Muscle of back (tissue), 11 donors: ENCODE data around the gene MPST. TPM values are rescaled to one million over a fixed set of nuclear protein-coding genes. Genes with fewer than 3 reads are reported as not detected.

ENCODE experiments used
- DNase-seq, 3 donors: peaks; one replicate each; pipeline versions ENCODE4 v3.0.0 to v3.0.0-alpha.2; 2013
- polyA plus RNA-seq, 10 donors: library from polyadenylated mRNA; unstranded; fragments of 120-200 nt; gene quantifications; one replicate each; pipeline ENCODE4 v1.2.1, GENCODE V29; 2013; ENCODE audit not compliant: insufficient read length in 10 of 10

Gene MPST
- polyA plus RNA-seq, 10 donors = 30.9 to 53.0 (median 42.7) TPM

GRCh38 chr22:36998620-36999351 lies 20.8 kb upstream of the MPST start:
- DNase-seq = no peak

DNA sequence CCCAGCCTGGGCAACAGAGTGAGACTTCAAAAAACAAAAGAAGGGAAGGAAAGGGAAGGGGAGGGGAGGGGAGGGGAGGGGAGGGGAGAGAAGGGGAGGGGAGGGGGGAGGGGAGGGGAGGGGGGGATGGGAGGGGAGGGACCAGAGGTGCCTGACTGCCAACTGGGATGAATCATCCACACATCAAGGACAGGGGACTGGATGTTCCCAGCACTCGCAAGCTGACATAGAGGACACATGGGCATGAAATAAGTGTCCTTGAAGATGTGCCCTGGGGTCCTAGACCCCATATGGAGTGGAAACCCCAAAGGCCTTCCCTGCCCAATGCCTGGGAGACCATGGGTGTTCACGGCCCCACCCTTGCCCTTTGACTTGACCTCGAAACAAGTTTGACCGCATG lies 20.1 kb upstream of the MPST start:
- DNase-seq = no peak

GRCh38 chr22:37000676-37001534 lies 18.6 kb upstream of the MPST start:
- DNase-seq = no peak

GRCh38 chr22:37001826-37002225 lies 17.7 kb upstream of the MPST start:
- DNase-seq = no peak

- peak in 2 of 3 donors; percentile 34 to 42 for DNase-seq
Observed at GRCh38 chr22:37002633-37003032, 16.9 kb upstream of the MPST start.

- no peak for DNase-seq
Observed at GRCh38 chr22:37007651-37008050, 11.9 kb upstream of the MPST start.

DNA sequence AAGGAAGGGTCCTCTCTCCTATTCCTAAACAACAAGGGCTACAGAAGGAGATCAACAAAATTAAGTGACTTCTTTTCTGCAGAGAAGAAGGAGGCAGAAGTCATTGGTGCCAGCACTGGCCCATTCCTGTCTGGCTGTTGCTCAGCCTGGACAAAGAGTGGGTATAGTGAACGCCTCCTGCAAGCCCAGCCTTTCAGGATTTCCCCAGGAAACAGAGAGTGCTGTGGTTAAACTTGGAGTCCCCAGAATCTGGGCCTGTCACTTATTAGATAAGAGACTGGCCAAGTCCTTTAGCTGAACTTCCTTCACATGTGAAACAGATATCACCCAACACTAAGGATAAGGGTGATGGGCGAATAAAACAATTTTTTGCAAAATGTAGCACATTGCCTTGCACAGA lies 11.2 kb upstream of the MPST start:
- DNase-seq = no peak

GRCh38 chr22:37009490-37009889 lies 10.1 kb upstream of the MPST start:
- DNase-seq = no peak

GRCh38 chr22:37010174-37010573 lies 9.4 kb upstream of the MPST start:
- DNase-seq = no peak

DNA sequence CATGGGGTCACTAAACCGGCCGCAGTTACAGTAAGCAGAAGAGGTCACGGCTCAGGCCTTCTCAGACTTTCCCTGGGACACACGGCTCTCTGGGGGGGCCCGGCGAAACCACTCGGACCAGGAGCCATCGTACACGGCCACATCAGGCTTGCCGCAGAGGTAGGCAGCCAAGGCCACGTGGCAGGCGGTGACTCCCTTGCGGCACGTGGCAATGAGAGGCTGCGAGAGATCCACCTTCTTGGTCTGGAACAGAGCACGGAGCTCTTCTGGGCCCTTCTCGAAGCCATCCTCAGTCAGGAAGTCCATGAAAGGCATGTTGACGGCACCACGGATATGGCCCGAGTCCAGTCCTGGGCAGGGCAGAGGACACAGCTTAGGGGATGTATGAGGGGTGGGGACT lies 8.6 kb upstream of the MPST start:
- DNase-seq = no peak

- no peak for DNase-seq
Observed at GRCh38 chr22:37011472-37011871, 8.1 kb upstream of the MPST start.

GRCh38 chr22:37012262-37012904 lies 7.2 kb upstream of the MPST start:
- DNase-seq = no peak

GRCh38 chr22:37012956-37013355 lies 6.6 kb upstream of the MPST start:
- DNase-seq = no peak

DNA sequence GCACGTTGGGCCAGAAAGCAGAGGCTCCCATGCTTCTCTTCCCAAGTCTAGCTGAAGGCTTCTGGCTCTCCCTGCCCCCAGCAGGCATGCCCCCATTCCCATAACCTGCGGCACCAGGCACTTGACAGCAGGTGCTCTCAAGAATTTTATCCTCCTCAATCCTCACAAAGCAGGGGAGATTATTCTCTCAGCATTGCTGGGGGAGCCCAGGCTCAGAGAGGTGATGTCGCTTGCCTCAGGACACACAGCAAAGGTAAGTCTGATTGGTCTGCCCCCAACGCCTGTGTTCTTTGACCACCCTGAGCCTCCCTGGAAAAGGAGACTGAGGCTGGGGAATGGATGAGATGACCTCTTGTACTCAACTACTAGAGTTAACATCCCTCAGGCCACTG lies 5.1 kb upstream of the MPST start:
- DNase-seq = no peak

DNA sequence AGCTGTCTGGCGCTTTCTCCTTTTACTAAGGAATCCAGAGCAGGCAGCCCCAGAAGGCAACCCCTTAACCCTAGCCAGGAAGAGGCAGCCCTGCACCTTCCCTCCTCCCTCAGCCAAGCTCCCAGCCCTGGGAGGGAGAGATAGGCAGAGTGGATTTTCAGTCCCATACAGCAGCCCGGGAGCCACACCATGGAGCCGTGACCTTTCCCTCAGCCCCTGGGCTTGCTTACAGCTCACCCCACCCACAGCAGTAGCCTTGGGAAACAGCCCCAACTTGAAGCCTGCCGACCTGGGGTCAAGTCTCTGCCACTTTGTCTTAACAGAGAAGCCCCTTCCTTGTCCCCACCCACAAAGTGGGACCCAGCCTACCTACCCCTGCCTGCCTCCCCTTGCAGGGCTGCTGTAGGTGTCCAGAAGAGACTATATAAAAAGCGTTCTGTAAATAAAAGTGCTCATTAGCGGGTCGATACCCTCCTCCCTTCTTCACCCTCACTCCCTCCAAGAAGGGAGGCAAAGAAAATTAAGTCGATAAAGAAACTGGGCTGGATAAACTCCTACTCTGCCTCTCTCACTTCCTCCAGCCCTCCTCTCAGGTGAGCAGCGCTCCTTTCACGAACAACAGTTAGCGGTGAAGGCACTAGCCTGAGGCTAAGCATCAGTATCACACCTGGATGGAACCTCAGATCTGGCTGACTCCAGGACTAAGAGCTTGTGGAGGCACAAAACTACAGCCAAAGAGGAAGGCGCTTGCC lies 4.5 kb upstream of the MPST start:
- DNase-seq = no peak

GRCh38 chr22:37015587-37015878 lies 4.0 kb upstream of the MPST start:
- DNase-seq = no peak

DNA sequence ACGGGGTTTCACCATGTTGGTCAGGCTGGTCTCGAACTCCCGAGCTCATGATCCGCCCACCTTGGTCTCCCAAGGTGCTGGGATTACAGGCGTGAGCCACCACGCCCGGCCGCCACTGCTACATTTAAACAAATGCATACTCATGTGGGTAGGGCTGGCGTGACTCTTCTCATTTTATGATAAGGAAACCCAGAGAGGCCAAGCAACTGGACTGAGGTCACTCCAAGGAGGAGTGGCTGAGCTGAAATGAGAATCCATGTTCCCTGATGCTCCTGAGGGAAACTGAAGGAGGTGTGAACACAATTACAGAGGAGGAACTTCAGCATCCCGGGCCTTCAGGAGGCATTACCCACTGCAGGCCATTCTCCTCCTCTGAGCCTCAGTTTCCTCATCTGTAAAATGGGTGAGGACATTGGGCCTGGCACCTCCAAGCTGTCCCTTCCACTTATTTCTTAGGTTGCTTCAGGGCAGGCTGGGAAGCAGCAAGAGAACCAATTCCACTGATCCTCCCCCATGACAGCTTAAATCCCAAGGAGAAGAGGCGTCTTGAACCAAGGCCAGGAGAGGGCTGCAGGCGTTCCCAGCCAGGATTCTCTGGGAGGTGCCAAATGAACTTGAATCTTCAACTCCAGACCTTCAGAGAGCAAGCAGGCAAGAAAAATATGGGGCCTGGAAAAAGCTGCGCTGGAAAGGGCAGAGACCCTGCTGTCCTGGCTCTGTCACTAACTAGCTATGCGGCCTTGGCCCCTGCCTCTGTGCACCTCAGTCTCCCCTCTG lies 3.2 kb upstream of the MPST start:
- DNase-seq = no peak

DNA sequence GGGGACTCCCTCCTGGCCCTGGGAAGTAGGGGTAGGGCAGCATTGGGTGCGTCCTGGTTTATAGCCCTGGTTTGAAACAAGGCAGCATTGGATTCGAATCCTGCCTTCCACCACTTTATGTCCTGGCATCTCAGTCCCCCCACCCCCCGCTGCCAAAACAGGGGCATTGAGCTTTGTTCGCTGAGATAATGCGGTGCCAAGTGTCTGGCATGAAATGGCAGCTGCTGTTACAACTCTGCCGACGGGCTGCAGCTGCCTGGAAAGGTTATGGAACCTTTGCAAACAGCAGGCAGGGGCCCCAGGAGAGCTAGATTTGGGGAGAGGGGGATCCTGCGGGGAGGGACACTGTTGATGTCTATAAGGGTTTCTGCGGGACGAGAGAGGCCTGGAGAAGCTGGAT lies 2.2 kb upstream of the MPST start:
- no peak for DNase-seq

DNA sequence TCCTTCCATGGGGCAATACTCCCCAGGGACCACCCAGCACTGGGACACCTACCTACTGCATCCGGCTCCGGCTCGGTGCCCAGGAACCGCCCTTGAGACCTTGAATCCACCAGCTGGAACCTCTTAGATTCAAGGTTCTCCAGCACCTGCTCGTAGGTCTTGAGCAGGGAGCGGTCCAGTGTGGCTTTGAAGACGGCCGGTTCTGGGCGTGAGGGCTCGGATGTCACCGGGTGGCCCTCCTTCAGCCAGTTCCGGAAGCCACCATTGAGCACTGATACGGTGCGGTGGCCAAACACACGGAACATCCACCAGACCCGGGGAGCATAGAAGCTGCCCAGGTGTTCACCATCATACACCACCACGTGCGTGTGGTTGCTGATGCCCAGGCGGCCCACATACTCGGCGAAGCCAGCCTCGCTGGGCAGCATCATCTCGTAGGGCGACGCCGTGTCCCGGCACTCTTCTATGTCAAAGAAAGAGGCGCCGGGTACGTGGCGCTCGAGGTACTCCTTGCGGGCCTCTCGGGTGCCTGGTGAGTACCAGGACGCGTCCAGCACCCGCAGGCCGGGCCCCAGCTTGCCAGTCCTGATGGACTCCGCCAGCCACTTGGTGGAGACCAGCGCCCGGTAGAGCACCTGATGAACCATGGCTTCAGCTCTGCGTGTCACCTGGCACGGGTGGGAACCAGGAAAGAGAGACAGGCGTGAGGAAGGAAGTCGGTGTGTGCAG lies 1.3 kb upstream of the MPST start:
- DNase-seq = no peak

GRCh38 chr22:37018815-37019308 lies 680 bp upstream of the MPST start:
- DNase-seq = peak; percentile 47 to 92 (median 64)

- peak in 2 of 3 donors; percentile 14 to 44 for DNase-seq
Observed at GRCh38 chr22:37020192-37020479, 594 bp downstream of the MPST start.
